Left ventricle myocardium inferior (tissue), 1 donor: ENCODE data around the gene ETHE1. TPM values are rescaled to one million over a fixed set of nuclear protein-coding genes. Genes with fewer than 3 reads are reported as not detected.

Experiments used
- DNase-seq: peaks from one replicate; pipeline ENCODE4 v3.0.0-alpha.2; 2020
- H3K27ac ChIP-seq: fragments of 200-600 bp; replicated peaks from 2 replicates; pipeline ENCODE4 v1.8.0; 2021
- H3K27me3 ChIP-seq: fragments of 200-600 bp; 2 replicates; pipeline ENCODE4 v1.8.0; 2021; ENCODE audit warnings: low read depth
- H3K36me3 ChIP-seq: fragments of 200-600 bp; 2 replicates; pipeline ENCODE4 v1.8.0; 2021
- H3K4me1 ChIP-seq: fragments of 200-600 bp; 2 replicates; pipeline ENCODE4 v1.8.0; 2021
- H3K4me3 ChIP-seq: fragments of 200-600 bp; 2 replicates; pipeline ENCODE4 v1.8.0; 2021; ENCODE audit warnings: mild to moderate bottlenecking, moderate library complexity
- H3K9me3 ChIP-seq: fragments of 200-600 bp; replicated peaks from 2 replicates; pipeline ENCODE4 v1.8.0; 2021
- CTCF ChIP-seq: fragments of 200-600 bp; IDR thresholded peaks from 2 replicates; pipeline ENCODE4 v1.8.0; 2021; ENCODE audit warnings: antibody characterized with exemption, mild to moderate bottlenecking, borderline replicate concordance
- intact Hi-C: fragments of 100-400 bp; cut with micrococcal nuclease; formaldehyde crosslinking; loops from one replicate; pipeline ENCODE4 v1.11.0; 2022
- total RNA-seq: library from RNA; stranded (reverse); fragmentation: NEBNext Ultra II Directional; extraction: Animal tissue kit (Norgen Biotek cat#: 25700); gene quantifications from one replicate; pipeline ENCODE4 v1.2.1, GENCODE V29; 2021
- donor health status: DM: no; HTN: yes; CAD: no; lungs with severe emphysema.

The ETHE1 gene
- total RNA-seq, 1 donor from 2014 or later: 14.6 TPM

GRCh38 chr19:43462785-43463380, 64.1 kb downstream of the ETHE1 start:
- no peak for DNase-seq
- no peaks in the 10 kb centered on the region for H3K36me3 ChIP-seq
- H3K27ac ChIP-seq: peak overlapping the region; percentile 84
- H3K9me3 ChIP-seq: no peaks in the 10 kb centered on the region
- TF ChIP-seq CTCF: no peak
- peaks cover 22% of the 10 kb centered on the region for H3K4me1 ChIP-seq
- peak overlapping the region; percentile 72 for H3K4me3 ChIP-seq
- intact Hi-C loops: no loop called here
- peaks cover 16% of the 10 kb centered on the region for H3K27me3 ChIP-seq

- Histone ChIP-seq H3K9me3 (no peaks in the 10 kb centered on the region), H3K27ac (no peak overlapping the region), H3K4me3 (no peak overlapping the region), H3K36me3 (no peaks in the 10 kb centered on the region), H3K4me1 (peaks cover 22% of the 10 kb centered on the region), H3K27me3 (peaks cover 16% of the 10 kb centered on the region)
- DNase-seq: no peak
- intact Hi-C loops: no loop called here
- TF ChIP-seq CTCF: no peak
These were observed 64.6 kb downstream of the ETHE1 start for GRCh38 chr19:43462383-43462782.

DNA sequence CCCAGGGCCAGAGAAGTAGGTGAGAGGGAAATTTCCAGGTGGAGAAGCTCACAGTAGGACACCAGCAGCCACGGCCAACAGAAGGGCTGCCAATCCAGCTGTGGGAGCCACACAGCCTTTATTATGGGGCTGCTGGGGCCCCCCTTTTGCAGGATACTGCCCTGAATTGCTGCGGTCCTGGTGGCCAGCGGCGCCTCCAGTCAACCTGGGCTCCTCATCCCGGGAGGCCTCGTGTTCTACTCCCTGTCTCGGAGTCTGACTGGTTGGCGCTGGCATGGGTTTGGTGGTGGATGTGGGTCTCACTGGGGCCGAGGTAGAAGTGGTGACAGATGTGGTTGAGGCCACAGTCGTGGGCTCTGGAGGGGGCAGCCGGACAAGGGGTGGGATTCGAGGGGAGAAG, 65.7 kb downstream of the ETHE1 start:
- intact Hi-C loops: no loop called here
- TF ChIP-seq CTCF: no peak
- peaks cover 15% of the 10 kb centered on the region for H3K27me3 ChIP-seq
- DNase-seq: no peak
- H3K9me3 ChIP-seq: no peaks in the 10 kb centered on the region
- no peaks in the 10 kb centered on the region for H3K36me3 ChIP-seq
- H3K27ac ChIP-seq: no peak overlapping the region
- H3K4me3 ChIP-seq: no peak overlapping the region
- H3K4me1 ChIP-seq: peaks cover 22% of the 10 kb centered on the region

GRCh38 chr19:43460362-43461016, 66.5 kb downstream of the ETHE1 start:
- no peak for TF ChIP-seq CTCF

GRCh38 chr19:43457809-43458208, 69.2 kb downstream of the ETHE1 start:
- intact Hi-C loops: no loop called here
- Histone ChIP-seq H3K36me3 (no peaks in the 10 kb centered on the region), H3K27me3 (peaks cover under 1% of the 10 kb centered on the region), H3K4me3 (no peak overlapping the region), H3K27ac (no peak overlapping the region), H3K4me1 (peaks cover 2% of the 10 kb centered on the region), H3K9me3 (peaks cover under 1% of the 10 kb centered on the region)
- no peak for DNase-seq
- TF ChIP-seq CTCF: no peak

More at GRCh38 chr19:43460362-43461016, 66.5 kb downstream of the ETHE1 start:
- Histone ChIP-seq H3K9me3 (no peaks in the 10 kb centered on the region), H3K4me3 (no peak overlapping the region), H3K27ac (no peak overlapping the region), H3K4me1 (peaks cover 22% of the 10 kb centered on the region), H3K36me3 (no peaks in the 10 kb centered on the region), H3K27me3 (peaks cover 7% of the 10 kb centered on the region)
- intact Hi-C loops: no loop called here
- no peak for DNase-seq

Other genes starting within 250 kb of the ETHE1 start
- 0.14 TPM for gene CD177, start 173.5 kb downstream of the ETHE1 start, total RNA-seq
- not detected for gene TEX101, start 112.3 kb downstream of the ETHE1 start, total RNA-seq
- gene LYPD3, start 61.6 kb downstream of the ETHE1 start, total RNA-seq: 0.38 TPM
- gene PHLDB3, start 22.5 kb downstream of the ETHE1 start, total RNA-seq: 4.5 TPM
- gene ZNF575, start 6.0 kb upstream of the ETHE1 start, total RNA-seq: 1.1 TPM
- 12.8 TPM for gene XRCC1, start 48.3 kb upstream of the ETHE1 start, total RNA-seq
- gene PINLYP, start 48.6 kb upstream of the ETHE1 start, total RNA-seq: 1.0 TPM
- 26.1 TPM for gene IRGQ, start 68.9 kb upstream of the ETHE1 start, total RNA-seq
- 11.3 TPM for gene ZNF576, start 69.4 kb upstream of the ETHE1 start, total RNA-seq
- gene SRRM5, start 84.9 kb upstream of the ETHE1 start, total RNA-seq: 0.30 TPM
- 32.3 TPM for gene ZNF428, start 92.4 kb upstream of the ETHE1 start, total RNA-seq
- 6.9 TPM for gene CADM4, start 112.6 kb upstream of the ETHE1 start, total RNA-seq
- gene PLAUR, start 143.0 kb upstream of the ETHE1 start, total RNA-seq: 3.5 TPM
- gene IRGC, start 188.9 kb upstream of the ETHE1 start, total RNA-seq: not detected
- gene SMG9, start 227.8 kb upstream of the ETHE1 start, total RNA-seq: 18.9 TPM